Activated CD4-positive, alpha-beta memory T cell treated with anti-CD3 and anti-CD28 coated beads for 36 hours (primary cell): Measurements from ENCODE around the gene PTTG1IP2. TPM values are rescaled to one million over a fixed set of nuclear protein-coding genes. Genes with fewer than 3 reads are reported as not detected.

ENCODE experiments used
- CTCF ChIA-PET: fragments of 350-600 bp; sonication (Branson Sonifier 250); formaldehyde crosslinking; loops from one replicate; lab custom pipeline; 2021; ENCODE audit warnings: antibody characterized with exemption, inconsistent platforms; lab: Charles Lee
- POLR2A ChIA-PET: fragments of 350-600 bp; sonication (Branson Sonifier 250); formaldehyde crosslinking; loops from one replicate; lab custom pipeline; 2021; ENCODE audit warnings: antibody characterized with exemption; lab: Charles Lee
- DNase-seq: peaks from one replicate; pipeline ENCODE4 v3.0.0-alpha.2; 2020
- H3K27ac Mint-ChIP-seq: one replicate; pipeline ENCODE4 v1.8.0; 2021; ENCODE audit warnings: mixed read lengths
- H3K27me3 Mint-ChIP-seq: one replicate; pipeline ENCODE4 v1.8.0; 2021; ENCODE audit warnings: mixed read lengths
- H3K36me3 Mint-ChIP-seq: one replicate; pipeline ENCODE4 v1.8.0; 2021; ENCODE audit warnings: mixed read lengths
- H3K4me1 Mint-ChIP-seq: one replicate; pipeline ENCODE4 v1.8.0; 2021; ENCODE audit warnings: low read depth, mixed read lengths
- H3K4me3 Mint-ChIP-seq: one replicate; pipeline ENCODE4 v1.8.0; 2021; ENCODE audit warnings: mild to moderate bottlenecking, mixed read lengths
- H3K9me3 Mint-ChIP-seq: one replicate; pipeline ENCODE4 v1.8.0; 2021; ENCODE audit warnings: mixed read lengths
- intact Hi-C: fragments of 100-400 bp; cut with micrococcal nuclease; formaldehyde crosslinking; loops from one replicate; pipeline ENCODE4 v1.15.1; 2023
- total RNA-seq, 2 experiments: library from RNA; stranded (reverse); gene quantifications; one replicate each; pipeline ENCODE4 v1.2.3, GENCODE V29; 2021

The PTTG1IP2 gene
- total RNA-seq = not detected

- H3K4me1 Mint-ChIP-seq = no peaks in the 10 kb centered on the region
- POLR2A ChIA-PET = no interaction called here
- CTCF ChIA-PET = no interaction called here
Measured at GRCh38 chr7:90469554-90469953, at the start of gene PTTG1IP2. Gene PTTG1IP2, plus strand, starts transcription at chr7:90469639. Its CDS starts 148 bp downstream, at chr7:90469787.

GRCh38 chr7:90421651-90422050 is 47.8 kb upstream of the PTTG1IP2 start:
- no peak overlapping the region for H3K27ac Mint-ChIP-seq

More at GRCh38 chr7:90469554-90469953, at the start of gene PTTG1IP2:
- no peak within 1 kb of the TSS for H3K27ac Mint-ChIP-seq
- DNase-seq = no peak
- H3K36me3 Mint-ChIP-seq = peaks cover 11% of the 10 kb centered on the region
- peaks cover 9% of the 10 kb centered on the region for H3K9me3 Mint-ChIP-seq
- H3K4me3 Mint-ChIP-seq = no peak within 1 kb of the TSS
- H3K27me3 Mint-ChIP-seq = peaks cover 2% of the 10 kb centered on the region
- intact Hi-C loops = no loop called here

GRCh38 chr7:90424720-90425119 is 44.7 kb upstream of the PTTG1IP2 start:
- Mint-ChIP-seq H3K27ac (peak overlapping the region; percentile 48), H3K36me3 (no peaks in the 10 kb centered on the region), H3K4me1 (peaks cover 15% of the 10 kb centered on the region), H3K27me3 (no peaks in the 10 kb centered on the region), H3K9me3 (no peaks in the 10 kb centered on the region), H3K4me3 (no peak overlapping the region)
- intact Hi-C loops = loop anchor here (1.0 to 5.0 kb wide), 4 partner anchors 21 to 189 kb away; partner anchors contain the start of genes CFAP69, CLDN12 and GTPBP10
- POLR2A ChIA-PET = interaction anchor here (1.3 kb wide), 1 partner anchor 21 kb away, joined by 6 read pairs; the partner anchor contains the start of gene CLDN12
- CTCF ChIA-PET = interaction anchor here (7.1 kb wide), 1 partner anchor 271 kb away, joined by 101 read pairs; the partner anchor contains the start of gene STEAP1
- DNase-seq = no peak

More at GRCh38 chr7:90421651-90422050, 47.8 kb upstream of the PTTG1IP2 start:
- intact Hi-C loops = no loop called here
- Mint-ChIP-seq H3K9me3 (no peaks in the 10 kb centered on the region), H3K4me3 (no peak overlapping the region), H3K36me3 (no peaks in the 10 kb centered on the region), H3K4me1 (peaks cover 15% of the 10 kb centered on the region), H3K27me3 (no peaks in the 10 kb centered on the region)
- CTCF ChIA-PET = interaction anchor here (1.1 to 1.4 kb wide), 2 partner anchors 109 to 267 kb away, joined by 3 to 4 read pairs; partner anchors contain the start of gene STEAP1
- no peak for DNase-seq
- POLR2A ChIA-PET = no interaction called here

- POLR2A ChIA-PET = interaction anchor here (1.3 kb wide), 1 partner anchor 22 kb away, joined by 6 read pairs; the partner anchor contains the start of gene CLDN12
Measured at GRCh38 chr7:90425376-90425775, 44.1 kb upstream of the PTTG1IP2 start.

GRCh38 chr7:90430614-90431460 is 38.6 kb upstream of the PTTG1IP2 start:
- no peak overlapping the region for H3K4me3 Mint-ChIP-seq
- peaks cover under 1% of the 10 kb centered on the region for H3K4me1 Mint-ChIP-seq
- peaks cover 3% of the 10 kb centered on the region for H3K27me3 Mint-ChIP-seq
- H3K36me3 Mint-ChIP-seq = no peaks in the 10 kb centered on the region
- no peak overlapping the region for H3K27ac Mint-ChIP-seq
- H3K9me3 Mint-ChIP-seq = peaks cover 9% of the 10 kb centered on the region
- intact Hi-C loops = no loop called here
- ChIA-PET CTCF (interaction anchor here (1.3 to 7.1 kb wide), 2 partner anchors 25 to 278 kb away, joined by 4 to 101 read pairs; partner anchors contain the start of gene STEAP1), POLR2A (no interaction called here)
- DNase-seq = no peak

More at GRCh38 chr7:90425376-90425775, 44.1 kb upstream of the PTTG1IP2 start:
- Mint-ChIP-seq H3K9me3 (no peaks in the 10 kb centered on the region), H3K27me3 (no peaks in the 10 kb centered on the region), H3K4me3 (no peak overlapping the region), H3K4me1 (peaks cover 15% of the 10 kb centered on the region), H3K36me3 (no peaks in the 10 kb centered on the region), H3K27ac (no peak overlapping the region)
- DNase-seq = no peak
- CTCF ChIA-PET = interaction anchor here (7.1 kb wide), 1 partner anchor 272 kb away, joined by 101 read pairs; the partner anchor contains the start of gene STEAP1
- intact Hi-C loops = loop anchor here (1.0 to 5.0 kb wide), 4 partner anchors 22 to 188 kb away; partner anchors contain the start of genes CFAP69, CLDN12 and GTPBP10

- Mint-ChIP-seq H3K9me3 (peaks cover 13% of the 10 kb centered on the region), H3K27ac (no peak overlapping the region), H3K36me3 (no peaks in the 10 kb centered on the region), H3K27me3 (peaks cover 3% of the 10 kb centered on the region), H3K4me3 (no peak overlapping the region), H3K4me1 (no peaks in the 10 kb centered on the region)
- CTCF ChIA-PET = interaction anchor here (0.7 to 1.0 kb wide), 2 partner anchors 120 to 280 kb away, joined by 3 to 4 read pairs; no protein-coding TSS in a partner anchor
- POLR2A ChIA-PET = no interaction called here
- DNase-seq = no peak
- intact Hi-C loops = no loop called here
Measured at GRCh38 chr7:90432752-90433151, 36.7 kb upstream of the PTTG1IP2 start.

- no peak overlapping the region for H3K27ac Mint-ChIP-seq
- DNase-seq = no peak
- no peaks in the 10 kb centered on the region for H3K4me1 Mint-ChIP-seq
- POLR2A ChIA-PET = no interaction called here
- peaks cover 13% of the 10 kb centered on the region for H3K9me3 Mint-ChIP-seq
- no peaks in the 10 kb centered on the region for H3K36me3 Mint-ChIP-seq
- intact Hi-C loops = no loop called here
- H3K4me3 Mint-ChIP-seq = no peak overlapping the region
- peaks cover 3% of the 10 kb centered on the region for H3K27me3 Mint-ChIP-seq
- CTCF ChIA-PET = interaction anchor here (0.7 kb wide), 1 partner anchor 280 kb away, joined by 4 read pairs; no protein-coding TSS in a partner anchor
Measured at GRCh38 chr7:90433221-90433620, 36.2 kb upstream of the PTTG1IP2 start.

- Mint-ChIP-seq H3K4me3 (no peak overlapping the region), H3K27ac (no peak overlapping the region), H3K9me3 (no peaks in the 10 kb centered on the region), H3K36me3 (no peaks in the 10 kb centered on the region), H3K27me3 (peaks cover 2% of the 10 kb centered on the region), H3K4me1 (no peaks in the 10 kb centered on the region)
- POLR2A ChIA-PET = no interaction called here
- CTCF ChIA-PET = interaction anchor here (1.3 kb wide), 1 partner anchor 10 kb away, joined by 4 read pairs; no protein-coding TSS in a partner anchor
- intact Hi-C loops = no loop called here
- DNase-seq = no peak
Measured at GRCh38 chr7:90445633-90446032, 23.8 kb upstream of the PTTG1IP2 start.

- H3K9me3 Mint-ChIP-seq = no peaks in the 10 kb centered on the region
- intact Hi-C loops = no loop called here
- H3K36me3 Mint-ChIP-seq = no peaks in the 10 kb centered on the region
- no peaks in the 10 kb centered on the region for H3K4me1 Mint-ChIP-seq
- ChIA-PET POLR2A (no interaction called here), CTCF (interaction anchor here (1.3 kb wide), 1 partner anchor 9 kb away, joined by 4 read pairs; no protein-coding TSS in a partner anchor)
- peaks cover 2% of the 10 kb centered on the region for H3K27me3 Mint-ChIP-seq
- no peak overlapping the region for H3K27ac Mint-ChIP-seq
- DNase-seq = no peak
- no peak overlapping the region for H3K4me3 Mint-ChIP-seq
Measured at GRCh38 chr7:90446137-90446899, 23.1 kb upstream of the PTTG1IP2 start.

GRCh38 chr7:90453259-90453891 is 16.1 kb upstream of the PTTG1IP2 start:
- CTCF ChIA-PET = no interaction called here

GRCh38 chr7:90453931-90454330 is 15.5 kb upstream of the PTTG1IP2 start:
- POLR2A ChIA-PET = no interaction called here

More at GRCh38 chr7:90453259-90453891, 16.1 kb upstream of the PTTG1IP2 start:
- POLR2A ChIA-PET = no interaction called here
- Mint-ChIP-seq H3K4me3 (no peak overlapping the region), H3K4me1 (peaks cover 6% of the 10 kb centered on the region), H3K9me3 (no peaks in the 10 kb centered on the region), H3K27me3 (peaks cover 5% of the 10 kb centered on the region), H3K27ac (no peak overlapping the region), H3K36me3 (no peaks in the 10 kb centered on the region)
- intact Hi-C loops = no loop called here
- DNase-seq = no peak

More at GRCh38 chr7:90453931-90454330, 15.5 kb upstream of the PTTG1IP2 start:
- CTCF ChIA-PET = no interaction called here
- Mint-ChIP-seq H3K27ac (no peak overlapping the region), H3K4me1 (peaks cover 6% of the 10 kb centered on the region), H3K27me3 (peaks cover 5% of the 10 kb centered on the region), H3K9me3 (no peaks in the 10 kb centered on the region), H3K4me3 (no peak overlapping the region), H3K36me3 (no peaks in the 10 kb centered on the region)
- no peak for DNase-seq
- intact Hi-C loops = no loop called here
